Upper lobe of right lung (tissue), 1 donor: ENCODE measurements around the gene RFC2. TPM values are rescaled to one million over a fixed set of nuclear protein-coding genes. Genes with fewer than 3 reads are reported as not detected.
"Not testable (repeated sequence)": the region's sequence is repeated elsewhere in the genome, so short reads cannot be mapped to it uniquely, and the experiment has no call there.

Experiments
- ATAC-seq: fragments of 200-7000 bp; cut with Tn5 transposase; one replicate; pipeline ENCODE4 v1.9.1; 2020; ENCODE audit warnings: mild to moderate bottlenecking, moderate library complexity
- DNase-seq: peaks from one replicate; pipeline ENCODE4 v3.0.0-alpha.2; 2020
- H3K27ac ChIP-seq: fragments of 200-600 bp; one replicate; pipeline ENCODE4 v1.8.0; 2022
- H3K27me3 ChIP-seq: fragments of 200-600 bp; one replicate; pipeline ENCODE4 v1.8.0; 2022; ENCODE audit warnings: mild to moderate bottlenecking
- H3K36me3 ChIP-seq: fragments of 200-600 bp; one replicate; pipeline ENCODE4 v1.8.0; 2022
- H3K4me1 ChIP-seq: fragments of 200-600 bp; one replicate; pipeline ENCODE4 v1.8.0; 2022
- H3K4me3 ChIP-seq: fragments of 200-600 bp; one replicate; pipeline ENCODE4 v1.8.0; 2022; ENCODE audit warnings: mild to moderate bottlenecking
- H3K9me3 ChIP-seq: fragments of 200-600 bp; one replicate; pipeline ENCODE4 v1.8.0; 2022
- intact Hi-C: fragments of 100-400 bp; cut with DNase I; formaldehyde crosslinking; loops from one replicate; pipeline ENCODE4 v1.11.0; 2022
- total RNA-seq: library from RNA; stranded (reverse); fragmentation: NEBNext Ultra II Directional; extraction: Animal tissue kit (Norgen Biotek cat#: 25700); gene quantifications from one replicate; pipeline ENCODE4 v1.2.1, GENCODE V29; 2021
- TF ChIP-seq, protein P1 (sequence below): fragments of 200-600 bp; IDR thresholded peaks from one replicate; pipeline ENCODE4 v1.8.0; 2022; ENCODE audit warnings: antibody characterized with exemption
- donor health status: DM: no; HTN: yes; CAD: no; lungs with severe emphysema.

Gene RFC2
- total RNA-seq, 1 donor from 2014 or later, result 16.3 TPM

DNA sequence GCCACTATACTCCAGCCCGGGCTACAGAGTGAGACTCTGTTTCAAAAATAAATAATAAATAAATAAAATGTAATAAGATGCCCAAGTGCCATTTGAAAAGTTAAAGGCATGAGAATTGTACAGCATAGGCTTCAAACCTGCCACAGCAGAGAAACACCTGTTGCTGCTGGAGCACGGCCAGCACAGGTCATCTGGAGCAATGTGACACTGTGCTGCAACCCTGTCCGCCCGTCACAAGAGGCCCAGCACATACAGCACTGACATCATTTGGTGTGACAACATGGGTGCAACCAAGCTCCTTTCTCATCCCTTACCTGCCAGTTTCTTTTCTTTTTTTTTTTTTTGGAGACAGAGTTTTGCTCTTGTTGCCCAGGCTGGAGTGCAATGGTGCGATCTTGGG is 1.3 kb downstream of the RFC2 start:
- TF ChIP-seq, protein P1, sequence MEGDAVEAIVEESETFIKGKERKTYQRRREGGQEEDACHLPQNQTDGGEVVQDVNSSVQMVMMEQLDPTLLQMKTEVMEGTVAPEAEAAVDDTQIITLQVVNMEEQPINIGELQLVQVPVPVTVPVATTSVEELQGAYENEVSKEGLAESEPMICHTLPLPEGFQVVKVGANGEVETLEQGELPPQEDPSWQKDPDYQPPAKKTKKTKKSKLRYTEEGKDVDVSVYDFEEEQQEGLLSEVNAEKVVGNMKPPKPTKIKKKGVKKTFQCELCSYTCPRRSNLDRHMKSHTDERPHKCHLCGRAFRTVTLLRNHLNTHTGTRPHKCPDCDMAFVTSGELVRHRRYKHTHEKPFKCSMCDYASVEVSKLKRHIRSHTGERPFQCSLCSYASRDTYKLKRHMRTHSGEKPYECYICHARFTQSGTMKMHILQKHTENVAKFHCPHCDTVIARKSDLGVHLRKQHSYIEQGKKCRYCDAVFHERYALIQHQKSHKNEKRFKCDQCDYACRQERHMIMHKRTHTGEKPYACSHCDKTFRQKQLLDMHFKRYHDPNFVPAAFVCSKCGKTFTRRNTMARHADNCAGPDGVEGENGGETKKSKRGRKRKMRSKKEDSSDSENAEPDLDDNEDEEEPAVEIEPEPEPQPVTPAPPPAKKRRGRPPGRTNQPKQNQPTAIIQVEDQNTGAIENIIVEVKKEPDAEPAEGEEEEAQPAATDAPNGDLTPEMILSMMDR, result no peak
- ATAC-seq (no peak), DNase-seq (no peak)
- H3K4me3 ChIP-seq, result no peak overlapping the region
- H3K36me3 ChIP-seq, result peaks cover 33% of the 10 kb centered on the region
- no peaks in the 10 kb centered on the region for H3K9me3 ChIP-seq
- no peaks in the 10 kb centered on the region for H3K27me3 ChIP-seq
- H3K27ac ChIP-seq, result no peak overlapping the region
- peaks cover 17% of the 10 kb centered on the region for H3K4me1 ChIP-seq
- intact Hi-C loops, result no loop called here

DNA sequence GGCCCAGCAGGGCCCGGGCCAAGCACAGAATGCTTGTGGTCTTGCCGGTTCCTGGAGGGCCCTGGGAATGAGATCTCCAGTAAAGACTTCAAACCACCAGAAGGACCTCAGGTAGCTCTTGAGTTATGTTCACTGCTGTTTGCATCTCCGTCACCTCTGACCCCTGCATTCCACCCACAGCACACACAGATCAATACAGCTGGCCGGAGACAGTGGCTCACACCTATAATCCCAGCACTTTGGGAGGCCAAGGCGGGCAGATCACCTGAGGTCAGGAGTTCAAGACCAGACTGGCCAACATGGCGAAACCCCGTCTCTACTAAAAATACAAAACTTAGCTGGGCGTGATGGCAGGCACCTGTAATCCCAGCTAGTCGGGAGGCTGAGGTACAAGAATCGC is 5.1 kb downstream of the RFC2 start:
- H3K4me1 ChIP-seq, H3K9me3 ChIP-seq, H3K27ac ChIP-seq, H3K4me3 ChIP-seq, H3K27me3 ChIP-seq, ATAC-seq, intact Hi-C loops, DNase-seq: not testable (repeated sequence)
- peaks cover 68% of the 10 kb centered on the region for H3K36me3 ChIP-seq

DNA sequence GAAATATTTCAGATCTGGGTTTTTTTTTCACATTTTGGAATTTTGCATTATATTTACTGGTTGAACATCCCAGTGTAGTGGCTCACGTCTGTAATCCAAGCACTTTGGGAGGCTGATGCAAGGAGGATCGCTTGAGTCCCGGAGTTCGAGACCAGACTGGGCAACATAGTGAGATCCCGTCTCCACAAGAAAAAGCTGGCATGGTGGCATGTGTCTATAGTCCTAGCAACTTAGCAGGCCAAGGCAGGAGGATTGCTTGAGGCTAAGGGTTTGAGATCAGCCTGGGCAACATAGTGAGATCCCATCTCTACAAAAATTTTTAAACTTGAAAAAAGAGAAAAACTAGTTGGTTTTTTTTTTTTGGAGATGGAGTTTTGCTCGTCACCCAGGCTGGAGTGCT is 6.0 kb downstream of the RFC2 start:
- intact Hi-C loops, result no loop called here
- Histone ChIP-seq H3K4me1 (peaks cover under 1% of the 10 kb centered on the region), H3K36me3 (peaks cover 74% of the 10 kb centered on the region), H3K27me3 (no peaks in the 10 kb centered on the region), H3K27ac (no peak overlapping the region), H3K9me3 (no peaks in the 10 kb centered on the region), H3K4me3 (no peak overlapping the region)
- ATAC-seq (no peak), DNase-seq (no peak)
- TF ChIP-seq, protein P1, result no peak

DNA sequence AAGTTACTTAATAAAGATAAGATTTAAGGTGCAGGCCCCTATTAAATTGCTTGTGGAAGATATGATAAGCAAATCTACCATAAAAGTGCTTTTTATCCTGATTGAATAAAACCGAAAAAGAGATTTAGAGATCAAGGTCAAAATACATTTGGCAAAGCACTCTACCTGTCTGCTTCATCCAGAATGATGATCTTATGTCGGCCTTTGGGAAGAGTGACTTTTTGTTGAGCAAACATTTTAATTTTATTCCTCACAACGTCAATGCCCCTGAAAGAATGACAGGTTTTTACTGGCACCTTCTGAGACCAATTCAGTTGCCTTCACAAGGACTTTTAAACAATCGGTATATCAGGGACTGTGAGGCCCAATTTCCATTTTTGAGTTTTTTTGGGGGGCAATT is 7.7 kb downstream of the RFC2 start:
- Histone ChIP-seq H3K4me1 (no peaks in the 10 kb centered on the region), H3K27ac (no peak overlapping the region), H3K36me3 (peaks cover 91% of the 10 kb centered on the region), H3K4me3 (no peak overlapping the region), H3K27me3 (no peaks in the 10 kb centered on the region), H3K9me3 (no peaks in the 10 kb centered on the region)
- intact Hi-C loops, result no loop called here
- ATAC-seq (no peak), DNase-seq (no peak)
- TF ChIP-seq, protein P1, result no peak

DNA sequence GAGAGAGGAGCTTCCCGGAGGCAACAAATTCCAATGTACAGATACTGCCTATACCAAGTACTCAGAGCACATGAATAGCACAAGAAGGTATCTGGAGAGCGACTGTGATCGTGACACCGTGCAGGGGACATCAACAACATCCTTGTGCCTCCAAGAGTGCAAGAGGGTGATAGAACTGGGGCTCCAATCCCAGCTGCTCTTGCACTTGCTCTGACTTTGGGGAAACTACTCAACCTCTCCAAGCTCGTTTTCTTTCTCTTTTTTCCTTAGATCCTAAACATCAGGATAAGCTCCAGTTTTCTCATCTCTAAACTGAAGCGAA is 12.1 kb downstream of the RFC2 start:
- Histone ChIP-seq H3K4me3 (no peak overlapping the region), H3K9me3 (no peaks in the 10 kb centered on the region), H3K36me3 (peaks cover 93% of the 10 kb centered on the region), H3K27me3 (no peaks in the 10 kb centered on the region), H3K27ac (no peak overlapping the region), H3K4me1 (no peaks in the 10 kb centered on the region)
- intact Hi-C loops, result no loop called here
- TF ChIP-seq, protein P1, result no peak
- no peak for DNase-seq
- ATAC-seq, result no peak

DNA sequence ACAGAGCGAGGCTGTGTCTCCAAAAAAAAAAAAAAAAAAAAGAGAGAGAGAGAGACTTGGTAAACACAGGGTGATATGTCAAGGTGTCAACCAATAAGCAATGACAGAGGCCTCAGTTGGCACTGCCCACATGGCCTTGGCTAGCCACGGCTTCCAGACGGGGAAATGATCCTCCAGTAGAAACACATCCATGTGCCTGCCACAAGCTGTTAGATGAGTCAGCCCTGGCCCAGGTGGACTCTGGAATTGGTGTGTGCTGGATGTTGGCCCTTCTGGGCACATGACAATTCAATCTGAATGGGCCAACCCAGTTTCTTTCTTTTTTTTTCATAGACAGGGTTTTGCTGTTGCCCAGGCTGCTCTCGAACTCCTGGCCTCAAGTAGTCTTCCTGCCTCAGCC is 13.7 kb downstream of the RFC2 start:
- no peaks in the 10 kb centered on the region for H3K9me3 ChIP-seq
- no peaks in the 10 kb centered on the region for H3K4me1 ChIP-seq
- H3K27me3 ChIP-seq, result no peaks in the 10 kb centered on the region
- no peak overlapping the region for H3K27ac ChIP-seq
- H3K4me3 ChIP-seq, result no peak overlapping the region
- H3K36me3 ChIP-seq, result peaks cover 96% of the 10 kb centered on the region
- no peak for DNase-seq
- no peak for ATAC-seq
- intact Hi-C loops, result no loop called here
- TF ChIP-seq, protein P1, result no peak
